Heart left ventricle (tissue), 13 donors: ENCODE measurements around the gene NUP133.

Source experiments
- CTCF ChIP-seq, 12 donors: fragments of 200-600 bp; sonication (generic) in 4 of 12; IDR thresholded peaks; one replicate each; pipeline versions ENCODE4 v1.5.0 to v1.8.0; 2018 to 2022; ENCODE audit warnings: antibody characterized with exemption in 12 of 12, mild to moderate bottlenecking in 5 of 12
- POLR2A ChIP-seq, 2 donors: fragments of 450-650 bp; IDR thresholded peaks; one replicate each; pipeline ENCODE4 v1.6.1; 2017; ENCODE audit warnings: antibody characterized with exemption in 2 of 2, mild to moderate bottlenecking in 2 of 2, moderate library complexity in 2 of 2
- donor health status: ischemic (EF 13 %, LVEDD 7.1; RV severe dilation, severe dysfunction).
- donor health status: DM: no; HTN: yes; CAD: no.
- donor health status: DM: no; HTN: no; CAD: no.
- donor health status: ischemic (EF 25% LVEDD 6.9; RV normal size, moderate dysfunction).
- donor health status: ischemic (EF 25% LVEDD 5.7; RV mildly dilated, moderate dysfunction).
- donor health status: ischemic (EF 35%, LVEDD 5.7; RV mildly dilated, moderate dysfunction).
- donor health status: nonischemic (EF 11% LVEDD 7.7; RV severe dilation, severe dysfunction).
- donor health status: DM: yes; HTN: yes; CAD: no.
- donor health status: PGD.
- donor health status: ischemic (EF 29% LVEDD 5.4; RV normal size, mild dysfunction).
- donor health status: nonischemic (EF 23%, LVEDD 6.1; RV moderate dilation, normal function).

- TF ChIP-seq POLR2A (IDR thresholded peaks at IDR 0.05) (no peak), CTCF (IDR thresholded peaks at IDR 0.05) (no peak)
These were observed 44.6 kb upstream of the NUP133 start for GRCh38 chr1:229552732-229553131.
